HG02798 (cell line): ENCODE data around the gene TAB2.

Experiments used
- ATAC-seq: cut with Tn5 transposase; IDR thresholded peaks from one replicate; pipeline ENCODE4 v1.9.1; 2021; ENCODE audit warnings: mild to moderate bottlenecking; ENCODE audit not compliant: unreplicated experiment, poor library complexity

Gene TAB2

GRCh38 chr6:149397384-149397783 lies 79.9 kb downstream of the TAB2 start:
- no peak for ATAC-seq

DNA sequence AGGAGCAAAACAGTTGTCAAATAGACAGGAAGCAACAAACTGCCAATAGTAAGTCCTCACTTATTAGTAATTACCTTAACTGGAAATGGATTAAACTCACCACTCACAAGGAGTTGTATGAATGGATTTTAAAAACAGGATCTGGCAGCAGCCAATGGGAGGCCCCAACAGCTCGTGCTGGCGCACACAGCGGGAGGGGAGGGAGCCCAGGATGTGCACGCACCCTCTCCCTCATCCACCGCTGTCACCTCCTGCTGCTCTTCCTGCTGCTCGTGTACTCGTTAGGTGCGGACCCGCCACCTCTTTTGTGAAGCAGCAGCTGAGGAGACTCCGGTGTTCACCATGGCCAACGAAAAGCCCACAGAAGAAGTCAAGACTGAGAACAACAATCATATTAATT lies 82.5 kb downstream of the TAB2 start, which contains the start of gene SUMO4:
SUMO4 (plus strand) TSS at position 213 of the 400 bp plus-strand sequence; CDS start at position 343, 130 bp downstream.
- no peak for ATAC-seq

DNA sequence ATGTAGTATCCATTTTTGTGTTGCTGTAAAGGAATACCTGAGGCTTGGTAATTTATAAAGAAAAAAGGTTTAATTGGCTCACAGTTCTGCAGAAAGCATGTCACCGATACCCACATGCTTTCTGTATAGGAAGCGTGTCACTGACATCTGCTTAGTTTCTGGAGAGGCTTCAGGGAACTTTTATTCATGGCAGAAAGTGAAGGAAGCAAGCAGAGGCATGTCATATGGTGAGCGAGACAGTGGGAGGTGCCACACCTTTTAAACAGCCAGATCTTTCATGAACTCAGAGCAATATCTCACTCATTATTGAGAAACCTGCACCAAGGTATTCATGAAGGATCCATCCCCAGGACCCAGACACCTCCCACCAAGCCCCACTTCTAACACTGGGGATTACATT lies 86.0 kb downstream of the TAB2 start:
- ATAC-seq = no peak

GRCh38 chr6:149405823-149406765 lies 88.6 kb downstream of the TAB2 start:
- ATAC-seq = no peak

DNA sequence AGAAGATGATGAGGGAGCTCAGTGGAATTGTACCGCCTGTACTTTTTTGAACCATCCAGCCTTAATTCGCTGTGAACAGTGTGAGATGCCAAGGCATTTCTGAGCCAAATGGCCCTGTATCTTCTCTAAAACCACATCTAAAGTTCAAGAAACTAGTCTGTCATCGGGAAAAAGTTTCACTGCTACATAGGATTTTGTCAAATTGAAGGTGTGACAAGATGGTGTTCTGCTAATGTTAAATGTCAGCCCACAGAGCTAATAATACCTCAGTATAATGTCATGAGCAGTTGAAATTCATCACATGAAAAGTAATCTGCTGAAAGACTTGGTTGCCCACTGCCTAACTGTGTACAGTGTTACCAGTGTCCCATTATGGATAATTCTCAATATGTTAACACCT lies 92.1 kb downstream of the TAB2 start:
- ATAC-seq = no peak

- ATAC-seq = no peak
These were observed 93.0 kb downstream of the TAB2 start for GRCh38 chr6:149410557-149410956.

DNA sequence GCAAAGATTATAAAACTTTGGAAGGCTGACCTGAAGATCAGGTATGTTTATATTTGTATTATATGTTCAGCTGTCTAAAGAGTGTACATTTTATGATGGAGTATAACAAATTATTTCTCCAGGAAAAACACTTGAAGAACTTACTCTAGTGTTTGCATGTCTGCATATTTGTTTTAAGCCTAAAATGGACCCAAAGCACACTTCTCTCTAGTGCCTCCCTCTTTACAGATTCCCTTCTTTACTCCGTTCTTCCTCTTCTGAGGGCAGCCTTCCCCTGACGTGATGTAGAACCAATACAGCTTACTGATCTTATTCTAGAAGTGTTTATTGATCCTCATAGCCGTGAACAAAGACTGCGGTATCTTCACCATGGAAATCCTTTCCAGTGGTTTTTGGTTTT lies 96.5 kb downstream of the TAB2 start:
- ATAC-seq = no peak

DNA sequence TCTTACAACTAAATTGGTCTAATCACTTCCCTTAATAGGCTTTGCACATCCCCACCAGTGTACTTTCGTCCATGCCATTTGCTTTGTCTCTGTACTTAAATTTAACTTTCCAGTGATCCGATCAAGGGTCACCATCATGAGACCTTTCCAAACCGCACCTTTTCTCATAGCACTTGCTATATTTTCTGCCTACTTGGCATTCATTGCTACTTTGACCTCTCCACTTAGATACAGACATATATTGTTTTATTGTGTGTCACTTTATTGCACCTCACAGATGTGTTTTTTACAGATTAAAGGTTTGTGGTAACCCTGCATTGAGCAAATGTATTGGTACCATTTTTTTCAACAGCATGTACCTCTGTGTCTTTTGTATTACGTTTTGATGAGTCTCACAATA lies 97.3 kb downstream of the TAB2 start:
- no peak for ATAC-seq

- no peak for ATAC-seq
These were observed 102.3 kb downstream of the TAB2 start for GRCh38 chr6:149419696-149420404.

- ATAC-seq = no peak
These were observed 103.6 kb downstream of the TAB2 start for GRCh38 chr6:149421132-149421531.

DNA sequence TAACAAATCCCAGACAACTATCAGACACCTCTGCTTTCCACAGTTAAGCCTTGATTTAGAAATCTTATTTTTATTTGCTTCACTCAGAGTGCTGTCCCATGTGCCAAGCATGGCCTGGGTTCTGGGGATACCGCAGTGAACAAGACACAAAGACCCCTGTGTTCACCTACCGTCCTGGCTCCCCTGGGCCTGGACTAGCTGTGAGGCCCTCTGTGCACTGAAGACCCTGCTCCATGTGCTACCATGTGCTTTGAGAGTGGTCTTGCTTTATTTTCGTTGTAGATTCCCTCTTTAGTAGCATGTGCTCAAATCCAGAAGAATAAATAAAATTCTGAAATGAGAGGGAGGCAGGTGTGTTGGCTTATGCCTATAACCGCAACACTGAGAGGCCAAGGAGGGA lies 105.1 kb downstream of the TAB2 start:
- ATAC-seq = no peak

GRCh38 chr6:149423964-149424440 lies 106.5 kb downstream of the TAB2 start:
- ATAC-seq = no peak

- ATAC-seq = no peak
These were observed 107.7 kb downstream of the TAB2 start for GRCh38 chr6:149425224-149425623.

GRCh38 chr6:149425754-149426153 lies 108.2 kb downstream of the TAB2 start:
- ATAC-seq = no peak

DNA sequence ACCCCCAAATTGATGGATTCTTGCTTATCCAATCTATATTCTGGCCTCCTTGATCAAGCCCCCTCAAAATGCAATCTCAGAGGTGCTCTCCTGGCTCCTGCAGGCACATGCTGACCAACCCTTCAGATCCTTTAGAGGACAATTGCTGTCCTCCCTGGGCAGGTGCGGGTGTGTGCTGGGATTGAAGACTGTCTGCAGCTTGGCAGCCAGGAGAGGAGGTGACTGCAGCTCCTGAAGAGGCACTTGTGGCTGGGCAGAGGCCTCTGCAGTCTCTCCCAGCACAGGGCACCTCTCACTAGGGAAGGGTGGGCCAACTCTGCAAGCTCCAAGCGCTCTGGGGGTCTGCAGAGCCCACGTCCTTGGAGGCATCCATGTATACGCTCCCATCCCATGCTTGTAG lies 111.1 kb downstream of the TAB2 start:
- no peak for ATAC-seq

DNA sequence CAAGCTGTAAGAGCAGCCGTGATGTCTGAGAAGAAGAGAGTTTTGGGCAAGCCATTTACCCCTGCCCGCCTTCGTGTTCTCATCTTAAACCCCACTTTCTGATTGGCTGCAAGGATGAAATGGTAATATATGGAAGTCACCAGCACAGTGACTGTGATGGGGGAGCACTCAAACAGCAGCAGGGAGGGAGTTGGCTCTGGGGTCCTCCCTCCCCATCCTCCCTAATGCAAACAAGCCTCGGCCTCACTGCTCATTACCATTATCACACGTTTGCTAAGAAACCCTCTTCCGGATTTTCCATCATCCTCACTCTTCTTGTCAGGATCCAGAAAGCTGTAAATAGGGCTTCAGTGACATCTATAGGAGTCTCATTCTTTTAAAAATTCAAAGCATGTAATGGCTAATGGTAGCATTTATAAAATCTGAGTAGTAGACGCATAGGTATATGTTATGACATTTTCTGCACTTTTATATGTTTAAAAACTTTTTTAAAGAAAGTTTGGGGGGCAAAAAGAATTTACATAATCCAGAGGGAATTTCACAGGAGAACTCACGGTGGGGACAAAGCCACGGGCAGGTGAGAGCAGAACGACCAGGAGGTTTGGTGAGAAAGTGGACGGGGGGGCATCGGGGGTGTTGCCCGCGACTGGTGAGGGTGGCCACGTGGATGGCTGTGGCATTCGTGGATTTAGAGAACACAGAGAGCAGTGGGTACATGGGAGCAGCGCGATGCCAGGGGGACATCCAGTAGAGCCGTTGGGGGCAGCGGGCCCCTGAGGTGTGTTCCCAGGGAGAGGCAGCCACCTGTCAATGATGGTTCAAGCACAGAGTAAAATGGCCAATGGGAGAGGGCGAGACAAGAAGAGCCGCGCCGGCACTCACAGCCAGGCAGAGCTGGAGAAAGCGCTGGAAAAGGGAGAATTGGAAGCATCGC lies 112.2 kb downstream of the TAB2 start:
- ATAC-seq = no peak

DNA sequence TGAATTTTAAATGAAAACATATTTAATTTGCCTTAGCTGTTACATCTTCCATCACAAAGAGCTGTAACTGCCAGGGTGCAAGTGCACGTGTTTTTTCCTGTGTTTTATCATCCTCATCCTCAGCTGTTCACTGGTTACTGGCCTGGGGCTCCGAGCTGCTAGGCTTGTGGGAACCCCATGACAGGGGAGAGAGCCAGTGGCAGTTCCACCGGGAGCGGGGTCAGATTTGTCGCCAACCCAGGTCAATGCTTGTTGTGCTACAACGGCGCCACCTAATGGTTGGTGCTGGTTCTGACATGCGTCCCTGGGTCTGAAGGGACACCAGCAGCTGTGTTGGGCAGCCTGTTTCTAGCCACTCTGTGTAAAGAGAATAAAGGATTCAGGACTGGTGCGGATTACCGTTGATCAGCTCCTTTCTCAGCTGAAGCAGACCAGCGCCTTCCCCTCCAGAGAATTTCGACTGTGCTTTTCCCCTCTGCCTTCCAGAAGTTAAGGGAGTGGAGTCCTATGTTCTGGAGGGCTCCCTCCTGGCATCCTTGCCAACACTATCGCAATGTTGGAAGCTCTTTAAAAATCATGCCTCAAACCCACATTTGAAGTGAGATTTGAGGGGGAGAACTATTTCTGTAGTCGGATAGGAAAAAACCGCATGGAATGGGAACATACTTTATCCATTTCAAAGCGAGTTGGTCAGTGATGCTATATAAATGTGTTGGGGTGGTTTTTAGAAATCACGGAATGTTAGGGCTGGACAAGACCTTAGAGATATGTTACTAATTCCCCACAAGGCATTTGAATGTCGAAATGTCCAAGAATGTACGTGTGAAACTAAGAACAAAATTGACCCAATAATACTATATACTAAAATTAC lies 114.6 kb downstream of the TAB2 start:
- ATAC-seq = peak; percentile 95

DNA sequence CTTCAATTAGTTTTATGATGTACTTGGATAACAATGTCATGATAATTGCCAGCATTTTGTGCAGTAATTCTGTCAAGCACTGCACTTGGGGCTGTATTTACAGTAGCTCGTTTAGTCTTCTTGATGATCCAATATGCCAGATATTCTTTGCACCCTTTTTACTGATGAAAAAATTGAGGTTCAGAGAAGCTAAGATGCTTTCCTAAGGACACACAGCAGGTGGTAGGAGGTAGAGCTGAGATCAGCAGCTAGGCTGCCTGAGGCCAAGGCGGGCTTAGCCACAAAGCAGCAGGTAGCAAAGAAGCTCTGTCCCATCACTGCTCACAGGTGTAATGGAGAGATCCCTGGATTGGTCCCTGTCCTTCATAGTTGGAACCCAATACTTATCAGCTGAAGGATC lies 115.9 kb downstream of the TAB2 start:
- no peak for ATAC-seq

DNA sequence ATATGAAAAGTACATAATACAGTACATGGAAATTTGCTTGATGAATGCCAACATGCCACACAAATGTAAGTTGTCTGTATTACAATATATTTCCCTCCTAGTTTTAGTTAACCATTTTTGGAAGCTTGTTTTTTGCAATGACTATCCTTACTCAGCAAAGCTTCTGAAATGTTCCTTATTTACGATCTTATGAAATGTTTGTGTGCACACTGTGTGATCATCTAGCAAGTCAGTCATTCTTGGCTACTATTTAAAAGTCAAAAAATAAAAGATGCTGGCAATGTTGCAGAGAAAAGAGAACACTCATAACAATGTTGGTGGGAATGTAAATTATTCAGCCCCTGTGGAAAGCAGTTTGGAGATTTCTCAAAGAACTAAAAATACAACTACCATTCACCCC lies 116.4 kb downstream of the TAB2 start:
- no peak for ATAC-seq
